Stimulated activated CD4-positive, alpha-beta T cell treated with anti-CD3 and anti-CD28 coated beads, TNF-alpha, amount 100 ng/mL, for 4 hours (primary cell): Measurements from ENCODE around the gene POU2AF1.

ENCODE experiments used
- DNase-seq, 3 experiments: peaks; one replicate each; pipeline ENCODE4 v3.0.0-alpha.2; 2020; ENCODE audit warnings: low read depth in 3 of 3

Gene POU2AF1

GRCh38 chr11:111361052-111361801 lies 17.8 kb downstream of the POU2AF1 start:
- DNase-seq = no peak

- DNase-seq = no peak
These were observed 18.7 kb downstream of the POU2AF1 start for GRCh38 chr11:111360150-111361043.

- DNase-seq = no peak
These were observed 19.6 kb downstream of the POU2AF1 start for GRCh38 chr11:111359223-111360149.

GRCh38 chr11:111358038-111359001 lies 20.8 kb downstream of the POU2AF1 start:
- DNase-seq = no peak

GRCh38 chr11:111357150-111358037 lies 21.7 kb downstream of the POU2AF1 start:
- no peak for DNase-seq

- no peak for DNase-seq
These were observed 22.4 kb downstream of the POU2AF1 start for GRCh38 chr11:111356660-111357048.

- no peak for DNase-seq
These were observed 23.0 kb downstream of the POU2AF1 start for GRCh38 chr11:111355956-111356659.

GRCh38 chr11:111355101-111355500 lies 24.0 kb downstream of the POU2AF1 start:
- no peak for DNase-seq

- DNase-seq = no peak
These were observed 24.5 kb downstream of the POU2AF1 start for GRCh38 chr11:111354601-111354891.

- no peak for DNase-seq
These were observed 25.1 kb downstream of the POU2AF1 start for GRCh38 chr11:111353776-111354600.

- no peak for DNase-seq
These were observed 26.0 kb downstream of the POU2AF1 start for GRCh38 chr11:111352935-111353710.

GRCh38 chr11:111352231-111352746 lies 26.8 kb downstream of the POU2AF1 start:
- no peak for DNase-seq

GRCh38 chr11:111351374-111352055 lies 27.6 kb downstream of the POU2AF1 start:
- no peak for DNase-seq

- no peak for DNase-seq
These were observed 28.3 kb downstream of the POU2AF1 start for GRCh38 chr11:111350811-111351210.

GRCh38 chr11:111349191-111349695 lies 29.8 kb downstream of the POU2AF1 start:
- DNase-seq = no peak

- DNase-seq = no peak
These were observed 30.9 kb downstream of the POU2AF1 start for GRCh38 chr11:111348147-111348546.
